Activated T-cell treated with anti-CD3 and anti-CD28 coated beads for 1 hour (primary cell): ENCODE data around the gene ZNF3.

Source experiments
- DNase-seq: peaks from one replicate; pipeline ENCODE4 v3.0.0-alpha.2; 2020; ENCODE audit warnings: low read depth

Gene ZNF3

DNA sequence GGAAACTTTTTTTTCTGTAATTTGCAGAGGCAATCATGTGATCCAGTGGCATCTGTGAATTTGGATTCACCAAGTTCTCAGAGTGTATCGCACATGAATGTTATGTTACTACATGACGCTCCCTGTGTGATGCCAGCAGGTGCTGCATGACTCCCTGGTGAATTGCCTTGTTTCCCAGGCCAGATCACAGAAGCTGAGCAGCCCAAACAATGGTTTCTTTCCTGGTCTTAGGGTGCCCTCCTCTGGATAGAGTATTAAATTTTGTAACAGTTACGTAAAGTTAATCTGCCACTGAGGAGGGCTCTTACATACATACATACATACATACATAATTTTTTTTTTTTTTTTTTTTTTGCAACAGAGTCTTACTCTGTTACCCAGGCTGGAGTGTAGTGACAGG, 28.3 kb downstream of the ZNF3 start:
- DNase-seq: no peak

DNA sequence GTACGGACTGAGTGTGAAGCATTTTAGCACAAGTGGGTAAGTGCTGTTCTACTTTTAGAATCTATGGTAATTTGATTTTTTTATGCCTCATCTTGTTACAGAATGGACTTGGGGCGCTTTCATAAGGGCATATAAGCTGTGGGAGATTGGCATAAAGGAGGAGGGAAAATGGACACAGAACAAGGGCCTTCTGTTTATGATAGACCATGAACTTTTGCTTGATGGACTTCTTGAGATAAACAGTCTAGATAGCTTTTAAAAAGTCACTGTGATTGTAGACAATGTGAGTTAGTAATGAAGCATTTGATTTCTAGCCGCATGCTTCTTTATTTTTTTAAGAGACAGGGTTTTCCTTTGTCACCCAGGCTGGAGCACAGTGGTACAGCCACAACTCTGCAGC, 29.9 kb downstream of the ZNF3 start:
- no peak for DNase-seq

DNA sequence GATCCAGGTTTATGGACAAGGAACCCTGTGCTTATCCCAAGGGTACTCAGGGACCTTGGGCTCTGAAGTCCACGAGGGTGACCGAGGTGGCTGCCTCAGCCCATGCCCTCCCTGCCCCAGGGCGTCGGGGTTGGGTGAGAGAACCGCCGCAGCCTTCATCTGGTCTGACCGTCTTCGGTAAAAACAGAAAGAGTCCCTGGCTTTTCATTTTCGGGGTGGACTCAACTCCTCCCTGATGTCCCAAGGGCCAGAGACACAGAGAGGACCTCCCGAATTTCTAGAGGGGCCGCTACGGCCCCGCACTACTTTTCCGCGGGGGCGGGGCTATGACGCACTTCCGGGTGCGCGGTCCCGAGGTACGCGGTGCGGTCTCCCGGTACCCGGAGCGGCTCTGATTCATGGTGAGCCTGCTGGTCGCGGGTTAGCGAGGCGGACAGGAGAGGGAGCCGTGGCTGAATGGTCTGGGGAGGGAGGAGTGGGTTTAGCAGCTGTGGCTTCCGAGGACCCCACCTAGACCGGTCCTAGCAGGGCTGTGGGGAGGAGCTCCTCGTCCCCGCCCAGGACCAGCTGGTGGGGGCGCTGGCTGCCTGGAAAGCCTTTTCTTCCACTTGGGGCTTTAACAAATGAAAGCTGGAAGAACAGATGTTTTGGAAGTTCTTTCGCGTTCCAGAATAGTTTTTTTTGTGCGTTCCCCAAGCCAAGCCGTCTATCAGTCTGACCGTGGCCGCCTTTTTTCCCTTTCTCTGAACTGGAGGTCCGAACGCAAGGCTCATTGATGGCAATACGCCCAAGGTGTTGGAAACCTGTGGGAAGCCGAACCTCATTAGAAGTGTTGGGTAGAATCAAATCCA, 31.9 kb downstream of the ZNF3 start, which contains the start of gene ZSCAN21:
ZSCAN21 (plus strand) TSS at position 334 of the 851 bp plus-strand sequence. CDS start 7,233 bp downstream, outside the sequence.
- DNase-seq: peak; percentile 75

DNA sequence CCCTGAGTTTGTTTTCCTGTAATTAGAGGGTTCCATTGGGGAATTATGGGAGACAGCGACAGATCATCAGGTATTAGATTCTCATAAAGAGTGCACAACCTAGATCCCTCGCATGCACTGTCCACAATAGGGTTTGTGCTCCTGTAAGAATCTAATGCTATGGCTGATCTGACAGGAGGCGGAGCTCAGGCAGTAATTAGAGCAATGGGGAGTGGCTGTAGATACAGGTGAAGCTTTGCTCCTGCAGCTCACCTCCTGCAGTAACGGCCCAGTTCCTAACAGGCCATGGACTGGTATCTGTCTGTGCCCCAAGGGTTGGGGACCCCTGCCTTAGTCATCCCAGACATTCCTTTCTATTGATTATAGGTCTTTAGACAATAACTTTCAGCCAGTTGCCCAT, 32.8 kb downstream of the ZNF3 start:
- DNase-seq: no peak

DNA sequence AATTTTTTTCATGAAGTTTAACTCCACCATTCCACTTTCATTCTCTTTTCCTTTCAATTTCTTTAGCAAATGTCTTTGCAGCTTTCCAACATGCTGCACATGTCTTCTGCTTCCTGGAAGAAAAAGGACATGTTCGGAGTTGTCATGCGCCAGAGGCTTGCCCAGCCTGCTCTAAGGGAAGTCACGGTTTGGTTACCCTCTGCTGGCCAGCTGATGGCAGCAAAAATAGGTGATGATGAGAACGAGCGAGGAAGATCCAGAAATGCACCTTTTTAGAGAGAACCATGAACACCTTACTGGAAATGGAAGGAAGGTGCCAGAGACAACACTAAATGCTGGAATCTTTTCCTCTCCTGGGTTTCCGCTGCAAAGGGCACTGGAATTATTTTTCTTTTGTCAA, 36.8 kb downstream of the ZNF3 start:
- no peak for DNase-seq

DNA sequence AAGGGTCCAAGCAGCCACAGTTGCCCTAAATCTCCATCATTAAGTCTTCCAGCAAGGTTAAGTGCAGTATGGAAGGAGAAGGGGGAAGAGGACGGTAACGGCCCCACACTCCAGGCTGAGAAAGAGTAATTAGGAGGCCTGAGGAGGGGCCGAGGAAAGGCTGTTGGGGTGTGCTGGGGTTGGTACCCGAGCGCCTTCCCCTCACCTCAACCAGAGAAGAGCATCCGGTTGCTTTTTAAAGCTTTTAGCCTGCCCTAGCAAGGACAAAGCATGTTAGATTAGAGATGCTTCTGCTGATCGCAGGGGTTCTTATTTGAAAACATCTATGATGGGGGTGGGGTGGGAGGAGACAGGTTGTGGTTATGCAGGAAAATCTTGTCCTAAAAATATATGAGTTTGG, 40.9 kb downstream of the ZNF3 start:
- DNase-seq: no peak

DNA sequence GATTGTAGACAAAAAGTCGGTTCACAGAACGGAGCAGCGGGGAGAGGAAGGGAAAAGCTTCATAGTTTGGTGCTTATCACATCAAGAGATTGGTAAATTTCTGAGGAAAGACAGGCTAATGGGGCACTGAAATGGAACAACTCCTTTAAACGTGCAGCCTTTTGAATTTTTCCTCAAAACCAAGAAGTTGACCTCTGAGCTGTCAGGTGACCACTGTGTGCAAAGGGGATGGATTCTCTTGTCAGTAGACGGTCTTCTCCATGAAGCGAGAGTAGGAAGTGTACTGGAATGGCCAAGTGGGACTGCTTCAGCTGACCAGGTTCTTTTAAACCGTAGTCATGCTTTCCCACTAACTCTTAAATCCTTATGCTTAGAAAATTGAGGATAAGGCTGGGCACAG, 43.2 kb downstream of the ZNF3 start:
- DNase-seq: no peak

DNA sequence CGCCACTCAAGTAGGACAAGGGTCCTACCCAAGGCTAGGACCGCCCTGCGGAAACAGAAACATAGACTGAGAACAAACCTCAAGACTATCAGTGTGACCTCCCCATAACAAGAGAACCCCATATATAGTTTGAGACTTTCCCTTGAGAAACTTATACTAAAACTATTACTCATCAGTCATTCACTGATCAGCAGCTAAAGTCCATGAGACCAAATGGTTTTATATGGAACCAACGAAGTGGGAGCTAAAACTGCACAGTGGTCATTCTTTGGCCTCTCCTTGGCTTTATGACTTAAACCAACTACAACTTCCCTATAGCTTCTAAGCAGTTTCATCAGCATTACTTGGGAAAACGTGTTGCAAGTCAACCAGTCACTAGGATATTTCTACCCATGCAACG, 45.6 kb downstream of the ZNF3 start:
- DNase-seq: no peak

DNA sequence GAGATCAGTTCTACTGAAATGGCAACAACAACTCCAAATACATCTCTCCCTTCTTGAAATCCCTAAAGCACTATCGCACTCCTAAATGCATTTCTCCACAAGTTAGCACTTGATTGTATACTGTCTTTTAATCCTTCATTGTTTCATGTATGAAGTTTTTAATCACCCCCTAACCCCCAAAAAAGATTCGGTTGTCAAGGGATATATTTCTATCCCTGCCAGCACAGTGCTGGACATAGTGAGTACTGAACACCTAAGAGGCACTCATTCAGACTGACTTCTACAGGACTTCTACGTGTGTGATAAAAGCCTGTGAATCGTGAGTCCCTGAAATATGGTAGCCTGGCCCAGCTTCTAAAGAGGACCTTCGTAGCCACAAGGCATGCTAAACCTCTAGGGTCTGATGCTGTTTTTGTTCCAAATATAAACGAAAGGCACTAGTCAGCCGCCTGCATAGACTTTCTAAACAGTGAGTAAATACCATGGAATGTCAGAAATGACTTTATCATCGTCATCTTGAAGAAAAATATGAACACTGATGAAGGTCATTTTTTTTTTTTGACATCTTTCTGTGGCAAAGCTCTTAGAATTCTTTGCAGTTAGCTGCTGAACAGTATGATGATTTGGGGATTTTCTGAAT, 46.5 kb downstream of the ZNF3 start:
- DNase-seq: no peak

DNA sequence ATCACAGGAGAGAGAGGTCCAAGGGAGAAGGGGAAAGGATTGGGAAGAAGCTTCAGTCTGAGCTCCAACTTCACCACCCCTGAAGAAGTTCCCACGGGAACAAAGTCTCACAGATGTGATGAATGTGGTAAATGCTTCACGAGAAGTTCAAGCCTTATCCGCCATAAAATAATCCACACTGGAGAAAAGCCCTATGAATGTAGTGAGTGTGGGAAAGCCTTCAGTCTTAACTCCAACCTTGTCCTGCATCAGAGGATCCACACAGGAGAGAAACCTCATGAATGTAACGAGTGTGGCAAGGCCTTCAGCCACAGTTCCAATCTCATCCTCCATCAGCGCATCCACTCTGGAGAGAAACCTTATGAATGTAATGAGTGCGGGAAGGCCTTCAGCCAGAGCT, 48.0 kb downstream of the ZNF3 start:
- no peak for DNase-seq

DNA sequence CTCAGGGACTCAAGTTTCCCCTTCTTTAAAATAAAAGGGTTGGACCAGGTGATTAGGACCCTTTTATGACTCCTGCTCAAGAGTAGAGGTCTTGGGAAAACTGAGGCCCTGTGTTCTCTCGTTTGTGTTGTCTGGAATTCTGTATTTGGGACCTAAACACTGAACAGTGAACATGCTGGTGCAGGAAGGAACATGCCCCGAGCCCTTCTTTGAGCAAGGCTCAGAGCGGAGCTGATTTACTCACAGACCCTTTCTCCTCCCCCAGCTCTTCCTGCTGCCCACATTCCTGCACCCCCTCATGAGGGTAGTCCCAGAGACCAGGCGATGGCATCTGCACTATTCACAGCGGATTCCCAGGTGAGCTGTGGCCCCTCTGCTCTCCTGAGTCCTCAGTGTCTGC, 51.9 kb downstream of the ZNF3 start:
- DNase-seq: no peak

DNA sequence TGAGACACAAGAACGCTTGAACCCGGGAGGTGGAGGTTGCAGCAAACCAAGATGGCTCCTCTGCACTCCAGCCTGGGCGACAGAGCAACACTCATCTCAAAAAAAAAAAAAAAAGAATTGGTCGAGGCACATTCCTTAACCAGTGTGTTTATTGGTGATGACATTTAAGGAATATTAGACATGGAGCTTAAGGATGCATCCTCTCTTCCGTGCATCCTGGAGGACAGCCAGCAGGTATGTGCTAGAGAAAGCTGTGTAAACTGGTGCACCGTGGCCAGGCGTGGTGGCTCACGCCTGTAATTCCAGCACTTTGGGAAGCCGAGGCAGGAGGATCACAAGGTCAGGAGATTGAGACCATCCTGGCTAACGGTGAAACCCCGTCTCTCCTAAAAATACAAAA, 54.3 kb downstream of the ZNF3 start:
- no peak for DNase-seq

DNA sequence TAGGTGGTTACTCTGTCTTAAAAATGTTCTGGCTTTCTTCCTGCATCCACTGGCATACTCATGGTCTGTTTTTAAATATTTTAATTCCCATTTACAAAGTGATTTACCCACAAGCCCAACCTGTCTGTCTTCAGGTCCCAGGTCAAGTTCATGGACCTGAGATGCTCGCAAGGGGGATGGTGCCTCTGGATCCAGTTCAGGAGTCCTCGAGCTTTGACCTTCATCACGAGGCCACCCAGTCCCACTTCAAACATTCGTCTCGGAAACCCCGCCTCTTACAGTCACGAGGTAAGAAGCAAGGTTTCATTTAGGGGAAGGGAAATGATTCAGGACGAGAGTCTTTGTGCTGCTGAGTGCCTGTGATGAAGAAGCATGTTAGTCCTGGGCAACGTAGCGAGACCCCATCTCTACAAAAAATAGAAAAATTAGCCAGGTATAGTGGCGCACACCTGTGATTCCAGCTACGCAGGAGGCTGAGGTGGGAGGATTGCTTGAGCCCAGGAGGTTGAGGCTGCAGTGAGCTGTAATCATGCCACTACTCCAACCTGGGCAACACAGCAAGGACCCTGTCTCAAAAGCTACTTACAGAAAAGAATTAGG, 57.4 kb downstream of the ZNF3 start:
- no peak for DNase-seq

DNA sequence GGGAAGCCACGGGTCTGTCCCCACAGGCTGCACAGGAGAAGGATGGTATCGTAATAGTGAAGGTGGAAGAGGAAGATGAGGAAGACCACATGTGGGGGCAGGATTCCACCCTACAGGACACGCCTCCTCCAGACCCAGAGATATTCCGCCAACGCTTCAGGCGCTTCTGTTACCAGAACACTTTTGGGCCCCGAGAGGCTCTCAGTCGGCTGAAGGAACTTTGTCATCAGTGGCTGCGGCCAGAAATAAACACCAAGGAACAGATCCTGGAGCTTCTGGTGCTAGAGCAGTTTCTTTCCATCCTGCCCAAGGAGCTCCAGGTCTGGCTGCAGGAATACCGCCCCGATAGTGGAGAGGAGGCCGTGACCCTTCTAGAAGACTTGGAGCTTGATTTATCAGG, 58.0 kb downstream of the ZNF3 start:
- DNase-seq: no peak

DNA sequence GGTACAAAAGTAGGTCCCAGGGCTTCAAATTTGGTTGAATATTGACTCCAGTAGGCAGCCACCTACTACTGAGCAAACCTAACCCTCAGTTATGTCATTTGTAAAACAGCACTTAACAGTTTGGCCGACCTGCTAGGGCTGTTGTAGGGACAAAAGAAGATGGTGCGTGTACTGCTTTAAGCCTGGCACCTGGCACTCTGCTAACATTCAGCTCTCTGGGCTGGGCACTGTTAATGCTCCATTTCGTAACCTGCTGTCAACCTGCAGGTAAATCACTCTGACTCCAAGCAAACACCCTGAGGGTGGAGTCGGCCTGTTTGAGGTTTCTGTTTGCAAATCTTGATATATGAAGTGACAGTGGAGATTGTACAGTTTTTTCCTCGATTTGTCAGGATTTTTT, 58.9 kb downstream of the ZNF3 start:
- DNase-seq: no peak

DNA sequence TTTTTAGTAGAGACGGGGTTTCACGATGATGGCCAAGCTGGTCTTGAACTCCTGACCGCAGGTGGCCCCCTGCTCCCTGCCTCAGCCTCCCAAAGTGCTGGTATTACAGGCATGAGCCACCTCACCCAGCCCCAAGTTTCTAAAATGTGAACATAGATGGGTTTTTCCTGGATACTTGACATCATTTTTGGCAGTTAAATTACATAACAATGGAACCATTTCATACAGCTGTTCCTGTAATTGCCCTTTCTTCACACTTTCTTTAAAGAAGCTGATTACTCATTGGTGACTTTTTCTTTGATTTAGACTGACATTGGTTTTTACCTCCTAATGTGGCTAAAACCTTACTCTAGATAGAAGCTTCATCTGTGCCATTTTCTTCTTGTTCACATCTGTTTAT, 60.2 kb downstream of the ZNF3 start:
- no peak for DNase-seq
